ENCODE measurements around the gene ELF4.

- TF ChIP-seq CTCF (conservative IDR thresholded peaks at IDR 0.05; ENCODE audit: low read length) (no peak), EZH2phosphoT487 (IDR thresholded peaks at IDR 0.05; ENCODE audit: borderline replicate concordance) (no peak)
These were observed 28.8 kb downstream of the ELF4 start for GRCh38 chrX:130081421-130082045.
